Prostate gland (tissue), 2 donors: ENCODE results near the gene CYB561D1. TPM values are rescaled to one million over a fixed set of nuclear protein-coding genes. Genes with fewer than 3 reads are reported as not detected.

Source experiments
- DNase-seq: peaks from one replicate; pipeline ENCODE4 v3.0.0-alpha.2; 2019; ENCODE audit warnings: low spot score
- H3K27ac ChIP-seq, 2 donors: fragments of 200-600 bp; sonication (generic); 2 replicates each; pipeline ENCODE4 v1.5.1; 2017 to 2019
- H3K27me3 ChIP-seq: fragments of 200-600 bp; sonication (generic); replicated peaks from 2 replicates; pipeline ENCODE4 v1.5.1; 2019; ENCODE audit not compliant: insufficient read depth
- H3K36me3 ChIP-seq, 2 donors: fragments of 200-600 bp; sonication (generic); 1 replicate in 1 of 2; 2 replicates in 1 of 2; pipeline versions ENCODE4 v1.5.1 to v1.8.1; 2017 to 2019
- H3K4me1 ChIP-seq: fragments of 200-600 bp; sonication (generic); replicated peaks from 2 replicates; pipeline ENCODE4 v1.5.1; 2019
- H3K4me3 ChIP-seq, 2 donors: fragments of 200-600 bp; sonication (generic); 2 replicates each; pipeline ENCODE4 v1.5.1; 2017 to 2019
- H3K9me3 ChIP-seq: fragments of 200-600 bp; sonication (generic); 2 replicates; pipeline ENCODE4 v1.5.1; 2017
- POLR2A ChIP-seq: fragments of 450-650 bp; IDR thresholded peaks from one replicate; pipeline ENCODE4 v1.6.1; 2016; ENCODE audit warnings: antibody characterized with exemption, mild to moderate bottlenecking
- POLR2AphosphoS5 ChIP-seq: sonication (generic); formaldehyde crosslinking; IDR thresholded peaks from one replicate; pipeline ENCODE4 v1.6.1; 2017; ENCODE audit warnings: antibody characterized with exemption
- WGBS: methylation state at CpG from one replicate; pipeline ENCODE4 v1.1.5; 2018; 5-methylcytosine and 5-hydroxymethylcytosine counted together
- intact Hi-C: fragments of 100-400 bp; cut with DNase I; formaldehyde crosslinking; loops from one replicate; pipeline ENCODE4 v1.14.2; 2022
- total RNA-seq, 2 donors: library from RNA; depleted of rRNA; stranded (reverse); fragments of >200 nt; gene quantifications; one replicate each; pipeline ENCODE4 v1.1.0, GENCODE V29; 2016
- TF ChIP-seq, protein P1 (sequence below), 4 experiments: fragments of 200-600 bp in 2 of 4; fragments of 450-650 bp in 2 of 4; sonication (generic) in 2 of 4; IDR thresholded peaks; 1 replicate in 3 of 4; 2 replicates in 1 of 4; pipeline ENCODE4 v1.5.1; 2016 to 2019; ENCODE audit warnings: antibody characterized with exemption in 4 of 4, mild to moderate bottlenecking in 2 of 4, moderate library complexity in 2 of 4

Gene CYB561D1
- total RNA-seq, 2 donors from 2014 or later: 12.0 to 12.3 TPM

DNA sequence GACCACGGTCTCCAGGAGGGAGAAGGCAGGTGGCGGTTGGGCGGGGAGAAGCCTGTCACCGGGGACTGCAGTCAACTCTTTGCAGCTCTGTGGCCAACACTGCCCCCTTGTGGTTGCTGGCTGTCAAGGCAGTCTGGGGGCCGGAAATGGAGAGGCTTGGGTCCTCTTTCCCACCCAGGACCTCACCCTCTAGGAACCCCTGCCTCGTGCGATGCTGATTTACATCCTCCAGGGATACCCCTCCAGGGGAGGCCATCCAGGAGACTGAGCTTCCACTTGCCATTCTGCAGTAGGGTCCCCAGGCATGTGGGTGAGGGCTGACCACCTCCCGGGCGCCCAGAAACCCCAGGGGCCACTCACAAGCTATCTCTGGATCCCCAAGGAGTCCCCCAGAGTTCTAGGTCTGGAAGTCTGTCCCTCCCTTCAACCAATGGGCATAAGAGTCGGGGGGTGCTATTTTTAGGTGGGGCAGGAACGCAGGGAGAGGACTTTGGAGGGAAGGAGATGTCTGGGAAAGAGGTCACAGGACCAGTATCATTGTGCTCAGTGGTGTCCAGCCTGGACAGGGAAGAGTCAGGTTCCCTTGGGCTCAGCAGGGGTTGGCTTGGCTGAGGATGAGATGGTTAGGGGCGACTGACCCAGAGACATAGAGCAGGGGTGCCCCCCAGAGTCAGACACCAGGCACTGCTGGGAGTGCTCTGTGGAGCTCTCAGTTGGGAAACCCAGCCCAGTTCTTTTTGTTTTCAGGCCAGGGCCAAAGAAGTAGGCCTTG is 38.7 kb downstream of the CYB561D1 start:
- H3K27ac ChIP-seq: no peak overlapping the region
- H3K27me3 ChIP-seq: no peaks in the 10 kb centered on the region
- TF ChIP-seq POLR2A: no peak
- TF ChIP-seq, protein P1, sequence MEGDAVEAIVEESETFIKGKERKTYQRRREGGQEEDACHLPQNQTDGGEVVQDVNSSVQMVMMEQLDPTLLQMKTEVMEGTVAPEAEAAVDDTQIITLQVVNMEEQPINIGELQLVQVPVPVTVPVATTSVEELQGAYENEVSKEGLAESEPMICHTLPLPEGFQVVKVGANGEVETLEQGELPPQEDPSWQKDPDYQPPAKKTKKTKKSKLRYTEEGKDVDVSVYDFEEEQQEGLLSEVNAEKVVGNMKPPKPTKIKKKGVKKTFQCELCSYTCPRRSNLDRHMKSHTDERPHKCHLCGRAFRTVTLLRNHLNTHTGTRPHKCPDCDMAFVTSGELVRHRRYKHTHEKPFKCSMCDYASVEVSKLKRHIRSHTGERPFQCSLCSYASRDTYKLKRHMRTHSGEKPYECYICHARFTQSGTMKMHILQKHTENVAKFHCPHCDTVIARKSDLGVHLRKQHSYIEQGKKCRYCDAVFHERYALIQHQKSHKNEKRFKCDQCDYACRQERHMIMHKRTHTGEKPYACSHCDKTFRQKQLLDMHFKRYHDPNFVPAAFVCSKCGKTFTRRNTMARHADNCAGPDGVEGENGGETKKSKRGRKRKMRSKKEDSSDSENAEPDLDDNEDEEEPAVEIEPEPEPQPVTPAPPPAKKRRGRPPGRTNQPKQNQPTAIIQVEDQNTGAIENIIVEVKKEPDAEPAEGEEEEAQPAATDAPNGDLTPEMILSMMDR (IDR thresholded peaks at IDR 0.05): peak; percentile 96 to 97 (median 96)
- peak; percentile 34 for TF ChIP-seq POLR2AphosphoS5
- peak; percentile 74 for DNase-seq
- WGBS: 21% methylated on average over 12 of the region's 12 CpGs
- no peaks in the 10 kb centered on the region for H3K36me3 ChIP-seq
- H3K4me1 ChIP-seq: no peaks in the 10 kb centered on the region
- no peaks in the 10 kb centered on the region for H3K9me3 ChIP-seq
- intact Hi-C loops: loop anchor here (1.0 to 10.0 kb wide), 2 partner anchors 34 to 108 kb away; partner anchors contain the start of gene PSMA5
- H3K4me3 ChIP-seq: no peak overlapping the region

DNA sequence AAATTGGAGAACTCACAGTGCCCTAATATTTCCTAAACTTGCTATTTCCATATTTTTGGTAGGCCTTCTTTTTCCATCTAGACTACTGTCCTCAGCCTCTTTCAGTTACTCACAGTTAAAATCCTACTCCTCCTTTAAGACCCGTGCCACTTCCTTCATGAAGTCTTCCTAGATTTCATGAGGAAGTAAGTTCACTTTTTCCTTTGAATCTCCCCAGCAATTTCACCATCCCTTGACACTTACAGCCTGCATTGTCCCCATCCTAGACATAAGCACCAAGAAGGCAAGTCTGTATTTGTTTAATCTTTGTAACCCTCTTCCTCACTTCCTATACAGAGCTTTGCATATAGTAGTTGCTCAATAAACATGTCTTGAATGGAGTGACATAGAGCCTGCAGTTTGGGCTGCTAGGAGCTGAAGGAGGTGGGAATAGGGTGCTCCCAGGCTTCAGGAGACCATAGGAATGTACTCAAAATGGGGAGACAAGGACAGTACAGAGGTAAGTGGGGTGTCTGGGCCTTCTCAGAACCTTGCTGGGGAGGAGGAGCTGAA is 40.5 kb downstream of the CYB561D1 start:
- no peak for DNase-seq
- 82% methylated on average over 1 of the region's 1 CpG for WGBS
- Histone ChIP-seq H3K36me3 (no peaks in the 10 kb centered on the region), H3K4me1 (no peaks in the 10 kb centered on the region), H3K4me3 (no peak overlapping the region), H3K27ac (no peak overlapping the region), H3K27me3 (no peaks in the 10 kb centered on the region), H3K9me3 (no peaks in the 10 kb centered on the region)
- intact Hi-C loops: loop anchor here (10.0 kb wide), 1 partner anchor 110 kb away; the partner anchor contains the start of gene PSMA5
- TF ChIP-seq POLR2A: no peak
- TF ChIP-seq POLR2AphosphoS5: no peak
- TF ChIP-seq, protein P1 (IDR thresholded peaks at IDR 0.05): no peak

DNA sequence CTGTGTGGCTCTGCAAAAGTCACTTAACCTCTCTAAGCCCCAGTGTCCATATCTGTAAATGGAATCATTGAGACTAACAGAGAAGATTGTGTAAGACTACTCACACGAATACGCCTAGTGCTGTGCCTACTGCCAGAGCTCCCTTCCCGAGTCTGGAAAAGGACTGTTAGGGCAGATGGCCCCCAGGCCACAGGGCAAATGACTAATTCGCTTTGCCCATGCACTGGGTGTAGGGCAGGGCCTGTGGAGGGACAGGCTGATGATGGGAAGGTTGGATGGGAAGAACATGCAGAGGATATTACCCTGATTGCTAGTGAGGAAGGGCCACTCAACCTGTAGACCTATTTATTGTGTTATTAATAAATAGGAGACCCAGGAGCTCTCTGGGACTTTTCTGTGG is 41.6 kb downstream of the CYB561D1 start:
- Histone ChIP-seq H3K27ac (no peak overlapping the region), H3K4me3 (no peak overlapping the region), H3K9me3 (no peaks in the 10 kb centered on the region), H3K36me3 (no peaks in the 10 kb centered on the region), H3K27me3 (no peaks in the 10 kb centered on the region), H3K4me1 (no peaks in the 10 kb centered on the region)
- no peak for TF ChIP-seq POLR2A
- no peak for TF ChIP-seq POLR2AphosphoS5
- TF ChIP-seq, protein P1 (IDR thresholded peaks at IDR 0.05): no peak
- no peak for DNase-seq
- intact Hi-C loops: loop anchor here (10.0 kb wide), 1 partner anchor 111 kb away; the partner anchor contains the start of gene PSMA5
- 73% methylated on average over 4 of the region's 4 CpGs for WGBS

DNA sequence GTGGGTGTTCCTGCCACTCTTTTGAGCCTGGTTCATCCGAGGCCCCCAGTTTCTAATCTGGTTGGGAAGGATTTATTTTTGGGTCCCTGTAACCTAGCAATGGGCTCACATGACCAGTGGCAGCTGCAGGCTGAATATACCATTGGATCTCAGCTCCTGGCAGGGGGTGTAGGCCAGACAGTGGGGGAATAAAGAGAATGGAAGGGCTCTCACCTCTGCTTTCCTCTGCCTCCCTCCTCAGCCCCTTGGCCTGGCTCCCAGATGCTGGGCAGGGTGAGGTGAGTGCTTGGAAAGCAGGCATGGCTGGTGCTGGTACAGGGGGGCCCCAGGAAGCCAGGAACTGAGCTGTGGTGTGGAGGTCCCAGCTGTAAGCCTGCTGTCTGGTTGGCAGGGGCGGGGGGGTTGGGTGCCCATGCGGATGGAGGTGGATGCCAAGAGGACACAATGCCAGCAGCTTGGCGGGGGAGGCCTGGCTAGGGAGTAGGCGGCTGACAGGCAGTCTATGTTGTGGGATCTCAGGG is 42.1 kb downstream of the CYB561D1 start:
- H3K27ac ChIP-seq: no peak overlapping the region
- 45% methylated on average over 5 of the region's 5 CpGs for WGBS
- intact Hi-C loops: loop anchor here (10.0 kb wide), 1 partner anchor 111 kb away; the partner anchor contains the start of gene PSMA5

More for the DNA sequence above, 42.1 kb downstream of the CYB561D1 start:
- Histone ChIP-seq H3K27me3 (no peaks in the 10 kb centered on the region), H3K4me1 (no peaks in the 10 kb centered on the region), H3K4me3 (no peak overlapping the region), H3K9me3 (no peaks in the 10 kb centered on the region), H3K36me3 (no peaks in the 10 kb centered on the region)
- no peak for TF ChIP-seq POLR2A
- TF ChIP-seq, protein P1 (IDR thresholded peaks at IDR 0.05): no peak
- no peak for DNase-seq
